GM12801 (cell line): ENCODE measurements around the gene NRXN3.

ENCODE experiments used
- CTCF ChIP-seq: IDR thresholded peaks from one replicate; pipeline ENCODE4 v1.5.1; 2011; ENCODE audit warnings: control low read depth; ENCODE audit not compliant: insufficient read length; ENCODE audit errors: extremely low read depth

NRXN3 gene

DNA sequence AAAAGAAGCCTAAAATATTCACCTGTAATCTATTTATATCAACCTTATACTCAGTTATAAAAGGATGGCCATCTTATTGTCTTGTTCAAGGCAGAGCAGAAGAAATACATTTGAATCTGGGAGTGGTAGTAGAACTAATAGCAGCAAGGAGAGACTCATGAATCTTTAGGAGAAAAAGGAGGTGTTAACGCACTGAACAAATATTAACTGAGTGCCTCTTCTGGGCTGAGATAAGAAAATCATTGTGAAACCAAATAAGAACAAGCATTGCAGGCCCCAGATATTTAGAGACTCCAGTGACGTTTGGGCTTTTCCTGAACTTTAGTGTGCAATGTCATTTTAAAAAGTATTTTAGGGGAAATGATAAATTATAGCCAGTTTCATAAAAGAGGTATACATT, 1250.6 kb downstream of the NRXN3 start:
- no peak for TF ChIP-seq CTCF

DNA sequence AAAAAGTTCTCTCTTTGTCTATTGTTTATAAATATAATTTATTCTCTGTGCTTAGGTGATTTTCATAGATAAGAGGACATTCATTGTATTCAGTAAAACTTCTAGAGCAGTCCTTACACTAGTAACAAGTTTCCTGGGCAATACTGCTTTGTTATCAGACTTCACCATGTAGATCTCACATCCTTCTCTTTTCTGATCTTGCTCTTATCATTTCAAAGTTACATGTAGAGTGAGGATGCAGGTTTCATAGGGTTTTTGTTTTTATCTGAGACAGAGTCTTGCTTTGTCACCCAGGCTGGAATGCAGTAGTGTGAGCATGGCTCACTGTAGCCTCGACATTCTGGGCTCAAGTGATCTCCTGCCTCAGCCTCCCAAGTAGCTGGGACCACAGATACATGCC, 1251.6 kb downstream of the NRXN3 start:
- no peak for TF ChIP-seq CTCF

DNA sequence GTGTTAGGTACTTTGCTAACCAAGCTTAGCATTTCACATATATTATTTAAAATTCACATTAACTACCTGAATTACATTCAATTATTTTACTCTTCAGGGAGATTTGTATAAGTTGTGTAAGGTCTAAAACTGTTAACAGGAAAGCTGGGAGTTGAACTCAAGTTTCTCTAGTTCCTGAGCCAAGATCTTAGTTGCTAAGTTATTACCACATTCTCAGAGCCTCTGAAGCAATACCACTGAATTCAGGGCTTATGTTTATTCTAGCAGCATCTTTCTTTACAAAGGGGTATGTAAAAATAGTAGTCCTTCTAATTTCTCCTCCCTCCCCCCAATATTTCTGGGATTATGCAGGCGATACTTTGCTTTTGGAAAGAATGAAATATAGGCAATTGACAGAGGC, 1254.3 kb downstream of the NRXN3 start:
- TF ChIP-seq CTCF = no peak

- TF ChIP-seq CTCF = no peak
Measured at GRCh38 chr14:79426103-79426755, 1256.1 kb downstream of the NRXN3 start.

DNA sequence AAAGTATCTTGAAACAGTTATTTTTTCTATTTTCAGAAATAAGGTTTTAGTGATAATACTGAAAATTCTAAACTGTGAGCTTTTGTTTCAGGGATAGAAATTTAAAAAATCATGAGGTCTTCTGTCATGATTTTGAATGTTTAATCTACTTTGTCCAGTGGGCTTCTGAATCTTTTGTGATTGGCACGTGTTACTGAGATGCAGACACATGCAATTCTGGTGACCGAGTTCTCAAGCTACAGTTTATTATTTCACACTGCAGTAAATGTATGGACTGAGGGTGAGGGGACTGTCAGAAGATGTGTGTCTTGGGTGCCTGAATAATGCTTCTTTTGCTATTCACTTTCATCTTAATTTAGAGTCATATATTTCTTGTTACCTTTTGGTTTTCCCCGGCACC, 1262.5 kb downstream of the NRXN3 start:
- TF ChIP-seq CTCF = no peak

DNA sequence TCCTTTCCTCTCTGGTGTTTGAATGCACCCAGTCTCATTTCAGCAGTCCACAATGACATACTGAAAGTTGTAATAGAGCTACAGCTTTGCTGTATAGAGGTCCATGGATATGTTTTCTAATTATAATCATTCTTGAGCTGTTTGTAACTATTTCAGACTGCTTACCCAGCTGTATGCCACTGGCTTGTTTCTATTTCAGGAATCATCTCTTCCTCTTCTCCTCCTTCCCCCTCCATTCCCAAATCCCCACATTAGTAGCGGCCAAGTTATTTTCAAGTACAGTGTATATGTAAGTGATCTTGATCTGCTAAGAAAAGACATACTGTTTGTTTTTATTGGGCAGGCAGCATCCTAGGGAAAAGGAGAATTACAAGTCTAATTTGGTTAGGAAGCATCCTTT, 1266.2 kb downstream of the NRXN3 start:
- no peak for TF ChIP-seq CTCF

GRCh38 chr14:79437951-79438350, 1267.8 kb downstream of the NRXN3 start:
- TF ChIP-seq CTCF = no peak
